ENCODE measurements around the gene COX6A1.

The COX6A1 gene

DNA sequence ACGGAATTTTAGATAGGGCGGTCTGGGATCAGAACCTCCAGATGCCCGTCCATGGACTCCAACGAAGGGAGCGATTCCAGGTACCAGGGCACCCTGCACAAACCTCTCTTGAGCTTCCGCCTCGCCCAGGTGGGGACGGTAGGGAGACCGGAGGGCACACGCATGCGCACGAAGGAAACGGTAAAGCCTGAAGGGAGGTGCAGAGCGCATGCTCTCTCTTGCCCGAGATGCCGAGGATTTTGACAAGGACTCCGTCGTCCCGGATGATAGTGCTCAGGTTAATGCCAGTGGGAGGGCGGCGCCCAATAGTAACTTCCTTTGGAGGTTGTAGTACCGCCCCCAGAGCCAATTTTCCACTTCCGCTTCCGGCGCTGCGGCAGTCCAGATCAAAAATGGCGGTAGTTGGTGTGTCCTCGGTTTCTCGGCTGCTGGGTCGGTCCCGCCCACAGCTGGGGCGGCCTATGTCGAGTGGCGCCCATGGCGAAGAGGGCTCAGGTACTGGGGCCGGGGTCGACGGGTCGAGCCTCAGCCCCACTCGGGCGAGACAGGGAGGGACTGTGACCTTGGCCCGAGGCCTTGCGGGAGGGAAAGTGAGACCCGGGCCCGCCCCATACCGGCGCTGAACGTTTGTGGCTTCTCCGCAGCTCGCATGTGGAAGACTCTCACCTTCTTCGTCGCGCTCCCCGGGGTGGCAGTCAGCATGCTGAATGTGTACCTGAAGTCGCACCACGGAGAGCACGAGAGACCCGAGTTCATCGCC, at the start of gene COX6A1:
Gene COX6A1 (plus strand): TSS at position 379 of the 760 bp plus-strand sequence. CDS start 14 bp downstream, at position 393.
- H4K20me1 ChIP-seq = peaks cover 14 to 44% (median 38%) of the 10 kb centered on the region in 11 experiments; a peak in 19 of 22 replicates
- peak within 1 kb of the TSS; percentile 67 to 91 (median 84) for H3K4me3 ChIP-seq
- H3K27me3 ChIP-seq = no peaks in the 10 kb centered on the region
- H3K9me3 ChIP-seq (replicated peaks in 1 of 11) = no peaks in the 10 kb centered on the region
- peaks cover 24 to 37% (median 29%) of the 10 kb centered on the region in 11 experiments for H3K36me3 ChIP-seq
- peaks cover 15 to 26% (median 21%) of the 10 kb centered on the region in 10 experiments for H3K4me1 ChIP-seq
- peak within 1 kb of the TSS; percentile 74 to 90 (median 86) for H3K27ac ChIP-seq
- H3K4me2 ChIP-seq = peak within 1 kb of the TSS; percentile 80 to 99 (median 92)
- no peak for TF ChIP-seq Cebpa-rat (IDR thresholded peaks at IDR 0.05)
- H3K9ac ChIP-seq = peak within 1 kb of the TSS; percentile 81 to 92 (median 89)

DNA sequence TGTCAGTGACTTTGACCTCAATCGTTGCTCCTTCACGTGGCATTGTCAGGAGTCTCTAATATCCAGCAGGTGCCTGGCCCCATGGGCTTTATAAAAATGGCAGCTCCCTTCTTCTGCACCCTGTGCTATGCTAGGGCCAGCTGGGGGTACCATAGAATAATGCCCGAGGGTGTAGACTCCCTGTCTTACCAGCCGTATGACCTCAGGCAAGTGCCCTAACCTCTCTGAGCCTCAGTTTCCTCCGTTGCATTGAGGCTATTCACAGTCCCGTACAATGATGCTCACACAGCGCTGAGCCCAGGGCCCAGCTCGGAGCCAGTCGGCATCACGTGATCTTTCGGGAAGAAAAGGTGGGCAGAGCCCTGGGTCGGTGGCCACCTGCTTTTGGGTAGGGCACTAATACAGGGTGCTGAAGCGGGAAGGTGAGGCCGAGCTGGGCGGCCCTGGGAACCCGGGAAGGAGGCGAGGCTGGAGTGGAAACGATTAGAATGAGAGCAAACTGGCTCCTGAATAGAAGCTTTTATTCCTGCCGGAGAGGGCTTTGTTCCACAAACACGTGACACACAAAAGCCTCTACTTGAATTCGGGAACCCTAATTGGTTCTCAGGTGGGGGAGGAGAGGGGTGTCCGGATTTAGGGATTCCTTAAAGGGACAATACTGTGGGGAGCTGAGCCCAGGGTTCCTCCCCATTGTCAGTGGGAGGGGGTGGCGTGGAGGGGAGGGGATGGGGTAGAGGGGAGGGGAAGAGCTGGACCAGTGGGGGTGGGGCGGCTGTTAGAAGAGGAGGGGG, 49.0 kb upstream of the COX6A1 start:
- Histone ChIP-seq H3K27me3 (peaks cover 0 to under 1% (median 0%) of the 10 kb centered on the region in 11 experiments; a peak in 3 of 22 replicates), H3K36me3 (no peaks in the 10 kb centered on the region), H3K27ac (no peak overlapping the region), H3K4me2 (no peak overlapping the region), H3K4me1 (no peaks in the 10 kb centered on the region), H4K20me1 (no peaks in the 10 kb centered on the region), H3K9me3 (replicated peaks in 1 of 11) (no peaks in the 10 kb centered on the region), H3K4me3 (no peak overlapping the region), H3K9ac (no peak overlapping the region)
- TF ChIP-seq Cebpa-rat (IDR thresholded peaks at IDR 0.05) = no peak

DNA sequence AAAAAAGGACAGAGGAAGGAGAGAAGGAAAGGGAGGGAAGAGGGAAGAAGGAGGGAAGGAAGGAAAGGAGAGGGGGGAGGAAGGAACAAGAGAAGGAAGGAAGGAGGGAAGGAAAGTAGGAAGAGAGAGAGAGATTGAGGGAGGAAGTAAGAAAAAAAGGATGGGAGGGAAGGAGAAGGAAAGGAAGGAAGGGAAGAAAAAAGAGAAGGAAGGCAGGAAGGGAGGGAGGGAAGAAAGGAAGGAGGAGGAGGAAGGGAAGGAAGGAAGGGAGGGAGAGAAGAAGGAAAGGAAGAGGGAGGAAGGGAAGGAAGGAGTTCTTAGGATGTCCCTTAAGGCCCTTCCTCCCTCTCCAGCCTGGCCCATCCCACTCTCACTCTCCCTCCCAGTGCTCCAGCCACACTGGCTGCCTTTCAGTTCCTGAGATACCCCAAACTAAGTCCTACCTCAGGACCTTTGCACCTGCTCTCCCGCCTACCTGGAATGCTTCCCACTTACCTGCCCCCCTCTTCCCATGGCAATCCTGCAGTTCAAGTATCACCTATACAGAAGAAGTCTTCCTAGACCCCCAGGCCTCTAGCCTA, 47.3 kb upstream of the COX6A1 start:
- H3K27ac ChIP-seq = no peak overlapping the region
- peaks cover 0 to 6% (median 0%) of the 10 kb centered on the region in 10 experiments; a peak in 1 of 20 replicates for H3K4me1 ChIP-seq
- H3K4me3 ChIP-seq = no peak overlapping the region
- no peaks in the 10 kb centered on the region for H3K9me3 ChIP-seq (replicated peaks in 1 of 11)
- H3K36me3 ChIP-seq = no peaks in the 10 kb centered on the region
- no peak overlapping the region for H3K4me2 ChIP-seq
- H3K27me3 ChIP-seq = peaks cover 0 to 11% (median 0%) of the 10 kb centered on the region in 11 experiments; a peak in 6 of 22 replicates
- no peak for TF ChIP-seq Cebpa-rat (IDR thresholded peaks at IDR 0.05)
- no peak overlapping the region for H3K9ac ChIP-seq
- H4K20me1 ChIP-seq = no peaks in the 10 kb centered on the region

DNA sequence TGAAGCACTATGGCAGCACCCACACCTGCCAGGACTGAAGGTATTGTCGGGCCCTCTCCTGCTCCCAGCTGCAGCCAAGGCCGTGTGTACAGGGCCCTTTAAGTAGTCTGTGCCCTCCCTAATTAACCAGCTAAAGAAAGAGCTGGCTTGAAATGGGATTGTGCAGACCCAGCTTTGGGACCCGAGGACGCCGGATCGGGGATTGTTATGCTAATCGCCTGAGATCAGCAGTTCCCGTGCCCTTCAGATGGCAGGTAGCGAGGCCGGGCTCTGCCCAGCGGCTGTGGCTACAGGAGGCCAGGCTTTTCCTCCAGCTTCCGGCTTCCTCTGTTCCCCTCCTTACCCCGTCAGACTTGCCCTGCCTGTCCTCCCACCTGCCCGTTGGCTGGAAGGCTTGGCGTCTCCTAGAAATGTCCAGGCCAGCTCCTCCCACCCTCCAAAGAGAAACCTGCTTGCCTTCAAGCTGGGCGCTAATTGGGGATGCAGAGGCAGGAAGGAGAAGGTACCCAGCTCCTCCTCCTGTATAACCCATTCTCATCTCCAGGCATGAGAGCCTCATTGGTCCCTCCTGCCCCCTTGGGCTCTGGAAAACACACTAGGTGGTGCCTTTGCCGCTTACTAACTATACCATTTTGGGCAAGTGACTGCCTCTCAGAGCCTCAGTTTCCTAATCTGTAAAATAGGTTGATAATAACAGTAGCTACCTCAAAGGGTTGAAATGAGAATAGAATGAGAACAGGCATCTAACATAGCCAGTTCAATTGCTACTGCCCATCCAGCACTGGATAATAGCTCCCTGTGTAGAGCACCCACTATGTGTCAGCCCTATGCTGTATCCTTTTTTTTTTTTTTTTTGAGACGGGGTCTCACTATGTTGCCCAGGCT, 43.2 kb upstream of the COX6A1 start:
- Histone ChIP-seq H3K4me1 (peaks cover 0 to 17% (median 8%) of the 10 kb centered on the region in 10 experiments; a peak in 12 of 20 replicates), H4K20me1 (no peaks in the 10 kb centered on the region), H3K9ac (no peak overlapping the region), H3K9me3 (replicated peaks in 1 of 11) (no peaks in the 10 kb centered on the region), H3K27me3 (peaks cover 0 to 11% (median 6%) of the 10 kb centered on the region in 11 experiments; a peak in 8 of 22 replicates), H3K27ac (no peak overlapping the region), H3K36me3 (no peaks in the 10 kb centered on the region), H3K4me3 (no peak overlapping the region), H3K4me2 (peak overlapping the region in 1 of 11 experiments; percentile 8; a peak in 1 of 22 replicates)
- no peak for TF ChIP-seq Cebpa-rat (IDR thresholded peaks at IDR 0.05)

DNA sequence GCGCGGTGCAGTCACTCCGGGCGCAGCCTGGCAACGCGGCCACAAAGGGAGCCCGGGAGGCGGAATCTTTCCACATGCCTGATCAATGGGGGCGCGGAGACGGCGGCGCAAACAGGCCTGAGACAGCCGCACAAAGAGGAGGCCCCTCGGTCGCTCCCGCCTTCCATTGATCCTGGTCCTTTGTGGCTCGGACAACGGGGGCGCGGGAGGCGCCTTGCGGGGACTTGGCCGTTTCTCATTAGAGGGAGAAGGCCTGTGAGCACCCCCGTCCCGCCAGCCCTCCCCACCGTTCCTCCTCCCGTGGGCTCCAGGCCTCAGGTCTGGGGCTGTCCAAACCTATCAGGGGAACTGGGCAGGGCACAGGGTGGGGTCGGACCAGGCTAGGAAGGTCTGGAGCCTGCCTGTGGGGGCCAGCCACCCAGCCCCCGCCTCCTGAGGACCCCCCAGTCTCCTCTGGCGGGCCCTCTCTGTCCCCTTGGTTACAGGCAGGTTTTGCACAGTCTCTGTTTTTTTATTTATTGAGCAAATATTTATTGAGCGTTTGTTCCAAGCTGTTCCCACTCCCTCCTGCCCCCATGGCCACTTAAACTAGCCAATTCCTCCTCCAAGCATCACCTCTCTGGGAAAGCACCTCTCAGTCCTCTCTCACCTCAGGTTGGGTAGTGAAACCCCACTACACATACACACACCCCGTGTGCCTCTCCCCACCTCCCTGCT, 39.9 kb upstream of the COX6A1 start:
- Histone ChIP-seq H3K36me3 (no peaks in the 10 kb centered on the region), H3K4me1 (peaks cover 0 to 17% (median 8%) of the 10 kb centered on the region in 10 experiments; a peak in 12 of 20 replicates), H3K27me3 (peaks cover 0 to 11% (median 6%) of the 10 kb centered on the region in 11 experiments; a peak in 8 of 22 replicates), H3K4me3 (no peak overlapping the region; a peak in 2 of 20 replicates), H3K4me2 (peak overlapping the region; percentile 45 to 62 (median 61); a peak in 21 of 22 replicates), H3K9me3 (replicated peaks in 1 of 11) (no peaks in the 10 kb centered on the region), H3K27ac (peak overlapping the region in 7 of 11 experiments; percentile 5 to 63 (median 43); a peak in 9 of 22 replicates), H3K9ac (peak overlapping the region in 9 of 11 experiments; percentile 15 to 71 (median 59); a peak in 12 of 22 replicates), H4K20me1 (no peaks in the 10 kb centered on the region)
- no peak for TF ChIP-seq Cebpa-rat (IDR thresholded peaks at IDR 0.05)

DNA sequence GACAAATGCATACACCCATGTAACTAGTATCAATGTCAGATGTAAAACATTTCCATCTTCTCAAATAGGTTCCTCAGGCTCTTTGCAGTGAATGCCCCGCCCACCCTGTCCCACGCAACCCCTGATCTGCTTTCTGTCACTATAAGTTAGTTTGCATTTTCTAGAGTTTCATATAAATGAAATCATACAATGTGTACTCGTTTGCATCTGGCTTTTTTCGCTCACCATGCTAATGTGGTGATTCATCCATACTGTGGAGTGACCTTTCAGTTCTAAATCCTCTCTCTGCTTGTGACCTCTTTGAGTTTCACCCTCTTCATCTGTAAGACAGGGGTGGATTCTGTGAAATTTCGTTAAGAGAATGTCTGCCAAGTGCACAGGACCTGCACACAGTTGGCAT, 38.4 kb upstream of the COX6A1 start:
- TF ChIP-seq Cebpa-rat (IDR thresholded peaks at IDR 0.05) = no peak
- no peaks in the 10 kb centered on the region for H4K20me1 ChIP-seq
- no peaks in the 10 kb centered on the region for H3K36me3 ChIP-seq
- H3K9ac ChIP-seq = no peak overlapping the region
- H3K27me3 ChIP-seq = peaks cover 0 to 9% (median 2%) of the 10 kb centered on the region in 11 experiments; a peak in 8 of 22 replicates
- H3K27ac ChIP-seq = no peak overlapping the region
- H3K4me2 ChIP-seq = no peak overlapping the region
- H3K4me3 ChIP-seq = no peak overlapping the region
- peaks cover 0 to 8% (median 0%) of the 10 kb centered on the region in 11 experiments; a peak in 1 of 22 replicates for H3K9me3 ChIP-seq (replicated peaks in 1 of 11)
- peaks cover 0 to 17% (median 8%) of the 10 kb centered on the region in 10 experiments; a peak in 12 of 20 replicates for H3K4me1 ChIP-seq

DNA sequence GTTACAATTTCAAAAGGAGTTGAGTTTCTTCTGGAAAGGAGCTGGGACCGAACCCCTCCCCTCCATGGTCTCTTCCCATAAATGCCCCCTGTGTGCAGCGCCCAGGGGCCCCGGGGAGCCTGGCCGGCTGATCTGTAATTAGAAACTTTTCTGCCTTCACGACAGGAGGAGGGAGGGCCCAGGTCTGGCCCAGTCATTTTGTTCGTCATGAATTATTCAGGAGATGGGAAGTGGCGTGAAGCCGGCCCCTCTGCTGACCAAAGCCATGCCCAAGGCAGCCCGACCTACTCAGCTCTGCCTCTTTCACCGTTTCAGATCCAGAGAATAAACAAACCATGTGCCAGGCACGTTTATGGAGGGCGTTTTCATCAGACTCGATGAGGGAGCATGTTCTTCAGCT, 35.7 kb upstream of the COX6A1 start:
- peaks cover 0 to 12% (median 8%) of the 10 kb centered on the region in 10 experiments; a peak in 12 of 20 replicates for H3K4me1 ChIP-seq
- no peak overlapping the region; a peak in 1 of 22 replicates for H3K9ac ChIP-seq
- no peaks in the 10 kb centered on the region for H4K20me1 ChIP-seq
- H3K36me3 ChIP-seq = no peaks in the 10 kb centered on the region
- peaks cover 0 to 8% (median 0%) of the 10 kb centered on the region in 11 experiments; a peak in 1 of 22 replicates for H3K9me3 ChIP-seq (replicated peaks in 1 of 11)
- peaks cover 0 to 9% (median 0%) of the 10 kb centered on the region in 11 experiments; a peak in 3 of 22 replicates for H3K27me3 ChIP-seq
- no peak overlapping the region for H3K4me2 ChIP-seq
- no peak for TF ChIP-seq Cebpa-rat (IDR thresholded peaks at IDR 0.05)
- no peak overlapping the region for H3K4me3 ChIP-seq
- no peak overlapping the region for H3K27ac ChIP-seq
